ENCODE measurements around the gene METTL16.

DNA sequence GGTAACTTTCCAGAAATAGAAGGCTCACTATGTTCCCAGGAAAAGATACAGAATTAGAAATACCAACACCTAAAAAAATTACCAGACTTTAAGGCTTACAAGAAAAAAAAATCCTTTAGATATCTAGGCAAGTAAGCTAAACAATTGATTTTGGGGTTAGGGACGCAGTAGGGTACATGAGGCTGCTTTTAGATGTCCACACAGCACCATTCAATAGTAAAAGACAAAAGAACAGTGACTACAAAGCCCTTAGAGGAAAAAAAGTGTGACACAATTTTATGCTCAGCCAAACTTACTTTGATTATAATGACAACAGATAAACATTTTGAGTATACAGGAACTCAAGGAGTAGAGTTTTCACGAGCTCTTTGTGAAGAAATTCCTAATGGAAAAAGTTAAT, 29.9 kb downstream of the METTL16 start:
- TF ChIP-seq EZH2 (IDR thresholded peaks at IDR 0.05; ENCODE audit: insufficient read depth, poor library complexity, severe bottlenecking): no peak
- TF ChIP-seq EZH2phosphoT487 (IDR thresholded peaks at IDR 0.05; ENCODE audit: insufficient read depth, low read depth): no peak
